HG03354 (cell line): ENCODE results near the gene ANTXR1.

Source experiments
- ATAC-seq: cut with Tn5 transposase; IDR thresholded peaks from one replicate; pipeline ENCODE4 v1.9.1; 2021; ENCODE audit warnings: mild to moderate bottlenecking; ENCODE audit not compliant: unreplicated experiment, poor library complexity, severe bottlenecking

ANTXR1 gene

DNA sequence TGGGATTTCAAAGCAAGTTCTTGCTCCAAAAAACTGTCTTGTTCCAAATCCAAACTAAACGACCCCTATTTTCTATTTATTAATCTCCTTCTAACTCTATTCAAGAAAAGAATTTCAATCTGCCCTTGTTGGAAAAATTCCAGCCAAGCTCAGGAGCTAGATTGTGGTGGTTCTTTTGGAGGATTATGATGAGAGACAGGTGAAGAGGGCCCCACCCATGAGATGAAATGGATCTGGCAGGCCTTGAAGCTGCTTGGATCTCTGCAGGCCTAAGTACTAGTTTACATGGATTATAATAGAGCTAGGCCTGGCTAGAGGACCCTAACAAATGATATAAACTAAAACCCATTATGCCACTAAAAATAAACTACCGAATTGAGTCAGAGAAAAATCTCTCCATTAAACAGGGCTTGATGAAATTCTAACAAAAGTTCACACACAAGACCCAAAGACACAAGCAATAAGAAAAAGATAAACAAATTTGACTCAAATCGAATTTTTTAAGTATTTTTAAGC, 272.5 kb downstream of the ANTXR1 start:
- ATAC-seq = no peak

- ATAC-seq = no peak
Measured at GRCh38 chr2:69287544-69287943, 274.6 kb downstream of the ANTXR1 start.

- no peak for ATAC-seq
Measured at GRCh38 chr2:69288429-69288828, 275.4 kb downstream of the ANTXR1 start.

DNA sequence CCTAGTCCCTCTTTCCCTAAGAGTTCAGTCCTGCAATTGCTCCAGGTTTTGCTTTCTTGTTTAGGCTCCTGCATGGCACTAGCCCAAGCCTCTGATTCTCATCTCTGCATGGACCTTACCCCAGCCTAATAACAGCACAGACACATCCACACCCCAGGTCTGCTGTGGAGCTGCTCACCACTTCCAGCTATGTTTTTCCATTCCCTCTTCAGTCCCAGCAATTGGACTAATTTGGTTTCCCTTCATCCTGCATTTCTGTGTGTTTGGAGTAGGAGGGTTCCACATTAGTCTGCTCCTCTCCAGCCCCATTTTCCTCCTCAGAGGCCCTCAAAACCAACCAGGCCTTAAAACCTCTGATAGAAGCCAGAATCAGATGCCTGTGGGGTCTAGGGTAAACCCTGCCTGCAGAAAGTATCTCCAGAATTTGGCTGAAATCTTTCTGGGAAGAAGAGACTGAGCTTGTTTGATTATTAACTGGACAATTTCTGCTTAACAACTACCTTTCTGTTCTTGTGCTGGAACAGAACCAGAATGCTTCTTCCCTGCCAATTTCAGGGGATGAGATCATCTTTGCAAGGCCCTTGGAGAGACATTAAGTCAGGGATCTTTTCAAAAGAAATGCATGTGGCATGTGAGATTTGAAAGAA, 278.1 kb downstream of the ANTXR1 start:
- ATAC-seq = no peak

DNA sequence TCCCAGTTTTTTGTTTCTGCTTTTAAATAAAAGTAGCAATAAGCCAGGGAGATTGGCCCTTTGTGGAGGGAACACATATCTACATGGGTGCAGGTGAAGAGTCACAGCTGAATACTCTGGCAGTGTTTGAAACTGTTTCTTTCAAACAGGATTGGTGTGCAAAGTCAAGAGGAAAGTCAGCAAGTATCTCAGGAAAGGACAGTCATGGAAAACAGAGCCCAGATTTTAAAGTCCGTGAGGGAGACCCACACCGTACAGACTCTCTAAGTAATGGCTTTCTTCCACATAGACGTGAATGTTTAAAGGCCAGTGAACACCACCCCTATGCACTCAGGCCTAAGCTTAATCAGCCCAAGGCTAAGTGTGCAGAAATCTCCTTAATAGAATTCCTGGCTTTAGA, 278.7 kb downstream of the ANTXR1 start:
- no peak for ATAC-seq

DNA sequence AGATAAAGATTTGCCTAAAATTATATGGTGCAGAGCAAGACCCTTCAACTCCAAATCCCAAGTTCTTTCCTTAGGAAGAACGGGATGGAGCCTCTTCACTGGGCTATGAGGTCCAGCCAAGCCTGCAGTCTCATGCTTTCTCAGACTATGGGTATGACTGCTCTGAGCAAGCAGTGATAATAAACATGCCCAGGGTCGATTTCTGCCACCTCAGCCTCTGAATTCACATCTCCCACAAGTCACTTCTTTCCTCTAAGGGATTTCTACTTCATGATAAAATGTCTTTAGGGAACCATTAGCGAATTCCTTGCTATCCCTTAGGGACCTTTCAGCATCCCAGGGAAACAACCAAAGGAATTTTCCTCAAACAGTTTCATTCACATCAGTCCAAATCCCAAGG, 279.3 kb downstream of the ANTXR1 start:
- no peak for ATAC-seq

- ATAC-seq = no peak
Measured at GRCh38 chr2:69296421-69296820, 283.4 kb downstream of the ANTXR1 start.

GRCh38 chr2:69297216-69297615, 284.2 kb downstream of the ANTXR1 start:
- no peak for ATAC-seq

- no peak for ATAC-seq
Measured at GRCh38 chr2:69298261-69298660, 285.3 kb downstream of the ANTXR1 start.

GRCh38 chr2:69298862-69299261, 285.9 kb downstream of the ANTXR1 start:
- ATAC-seq = no peak
